GM12878 (cell line): ENCODE measurements around the gene RASA1. TPM values are rescaled to one million over a fixed set of nuclear protein-coding genes. Genes with fewer than 3 reads are reported as not detected.

ENCODE experiments used
- BHLHE40 ChIP-seq, 2 experiments: fragments of 450-650 bp in 1 of 2; IDR thresholded peaks; 2 replicates each; pipeline ENCODE4 v1.6.1; 2011 to 2017; ENCODE audit warnings: low read depth in 2 of 2, borderline replicate concordance in 1 of 2, improper control_type of control experiment in 1 of 2, low read length in 1 of 2, mild to moderate bottlenecking in 1 of 2
- BMI1 ChIP-seq: fragments of 450-650 bp; IDR thresholded peaks from 2 replicates; pipeline ENCODE4 v1.6.1; 2016; ENCODE audit warnings: mild to moderate bottlenecking, moderate library complexity, borderline replicate concordance
- BRCA1 ChIP-seq: IDR thresholded peaks from 2 replicates; pipeline ENCODE4 v1.6.1; 2011; ENCODE audit warnings: low read depth, low read length, improper control_type of control experiment
- CBX5 ChIP-seq: sonication (generic); IDR thresholded peaks from 2 replicates; pipeline ENCODE4 v1.6.1; 2016; ENCODE audit warnings: low read depth, moderate library complexity, mild to moderate bottlenecking, inconsistent platforms
- CHD1 ChIP-seq: IDR thresholded peaks from 2 replicates; pipeline ENCODE4 v1.6.1; 2012; ENCODE audit warnings: low read depth, low read length, improper control_type of control experiment
- HDAC6 ChIP-seq: fragments of 200-600 bp; sonication (generic); IDR thresholded peaks from one replicate; pipeline ENCODE4 v1.8.0; 2017; ENCODE audit warnings: antibody characterized with exemption; ENCODE audit not compliant: unreplicated experiment
- KAT2A ChIP-seq: conservative IDR thresholded peaks from 2 replicates; pipeline ENCODE4 v1.6.1; 2011; ENCODE audit warnings: low read depth, low read length; ENCODE audit not compliant: control insufficient read depth
- KDM1A ChIP-seq: fragments of 200-600 bp; sonication (generic); IDR thresholded peaks from 2 replicates; pipeline ENCODE4 v1.6.1; 2016; ENCODE audit warnings: borderline replicate concordance
- MEF2B ChIP-seq: fragments of 450-650 bp; IDR thresholded peaks from 2 replicates; pipeline ENCODE4 v1.6.1; 2018; ENCODE audit warnings: mild to moderate bottlenecking, moderate library complexity; ENCODE audit not compliant: partially characterized antibody, poor library complexity, severe bottlenecking
- PAX5 ChIP-seq: IDR thresholded peaks from 2 replicates; pipeline ENCODE4 v1.6.1; 2011; ENCODE audit warnings: low read depth, low read length, borderline replicate concordance
- RUNX3 ChIP-seq: IDR thresholded peaks from 2 replicates; pipeline ENCODE4 v1.6.1; 2012; ENCODE audit warnings: low read length, inconsistent platforms
- SIX5 ChIP-seq: IDR thresholded peaks from 2 replicates; pipeline ENCODE4 v1.6.1; 2011; ENCODE audit warnings: mild to moderate bottlenecking, low read depth, low read length, moderate library complexity; ENCODE audit not compliant: severe bottlenecking
- TARDBP ChIP-seq: IDR thresholded peaks from 2 replicates; pipeline ENCODE4 v1.6.1; 2016; ENCODE audit warnings: borderline replicate concordance
- TCF3 ChIP-seq: IDR thresholded peaks from 2 replicates; pipeline ENCODE4 v1.6.1; 2012; ENCODE audit warnings: low read depth, mild to moderate bottlenecking, low read length, borderline replicate concordance; ENCODE audit not compliant: insufficient read depth
- ZNF207 ChIP-seq: fragments of 450-650 bp; IDR thresholded peaks from 2 replicates; pipeline ENCODE4 v1.6.1; 2014; ENCODE audit warnings: antibody characterized with exemption, mild to moderate bottlenecking, borderline replicate concordance
- ZNF217 ChIP-seq: fragments of 450-650 bp; IDR thresholded peaks from 2 replicates; pipeline ENCODE4 v1.6.1; 2017; ENCODE audit warnings: antibody characterized with exemption, mild to moderate bottlenecking
- ZNF592 ChIP-seq: fragments of 450-650 bp; IDR thresholded peaks from 2 replicates; pipeline ENCODE4 v1.6.1; 2017; ENCODE audit warnings: mild to moderate bottlenecking, moderate library complexity
- polyA plus RNA-seq, 11 experiments: library from polyadenylated mRNA; depleted of rRNA in 4 of 11; unstranded in 6 of 11; stranded (reverse) in 5 of 11; fragments of >200 nt; fragmentation: Nextera tagmentation in 4 of 11; fragmentation: Illumina TruSeq in 1 of 11; extraction: Ambion mirVana in 4 of 11; extraction: Trizol in 1 of 11; gene quantifications; 1 replicate in 1 of 11; 2 replicates in 10 of 11; pipeline versions ENCODE4 v1.2.1 to v1.2.3, GENCODE V29; 2011 to 2016; ENCODE audit warnings: inconsistent platforms in 2 of 11, missing spikeins in 2 of 11, low read depth in 1 of 11
- total RNA-seq, 4 experiments: library from RNA; depleted of rRNA in 3 of 4; stranded (reverse); fragments of >200 nt in 3 of 4; fragmentation: Illumina TruSeq in 1 of 4; extraction: Trizol in 1 of 4; gene quantifications; 2 replicates each; pipeline versions ENCODE4 v1.2.1 to v1.2.3, GENCODE V29; 2013 to 2021
- TF ChIP-seq, protein P1 (sequence below): IDR thresholded peaks from 2 replicates; pipeline ENCODE4 v1.6.1; 2012; ENCODE audit warnings: low read depth, low read length, improper control_type of control experiment
- TF ChIP-seq, protein P2 (sequence below), 3 experiments: IDR thresholded peaks in 2 of 3; conservative IDR thresholded peaks in 1 of 3; 2 replicates each; pipeline ENCODE4 v1.5.1; 2011; ENCODE audit warnings: low read depth in 3 of 3, low read length in 3 of 3, mild to moderate bottlenecking in 3 of 3, control low read depth in 2 of 3, moderate library complexity in 2 of 3, inconsistent platforms in 1 of 3, mixed read lengths in 1 of 3; ENCODE audit not compliant: control insufficient read depth in 2 of 3, insufficient read depth in 1 of 3; ENCODE audit errors: extremely low read depth in 1 of 3
- TF ChIP-seq, protein P3 (sequence below): fragments of 450-650 bp; IDR thresholded peaks from 2 replicates; pipeline ENCODE4 v1.6.1; 2016; ENCODE audit warnings: mild to moderate bottlenecking
- TF ChIP-seq, protein P4 (sequence below): IDR thresholded peaks from 2 replicates; pipeline ENCODE4 v1.6.1; 2012; ENCODE audit warnings: low read length, inconsistent platforms

RASA1 gene
- total and polyA plus RNA-seq, 10 of the 15 experiments (the other 5 are each of a cell fraction or from before 2014, with no cell fraction given) = 7.8 to 72.3 (median 21.8) TPM

DNA sequence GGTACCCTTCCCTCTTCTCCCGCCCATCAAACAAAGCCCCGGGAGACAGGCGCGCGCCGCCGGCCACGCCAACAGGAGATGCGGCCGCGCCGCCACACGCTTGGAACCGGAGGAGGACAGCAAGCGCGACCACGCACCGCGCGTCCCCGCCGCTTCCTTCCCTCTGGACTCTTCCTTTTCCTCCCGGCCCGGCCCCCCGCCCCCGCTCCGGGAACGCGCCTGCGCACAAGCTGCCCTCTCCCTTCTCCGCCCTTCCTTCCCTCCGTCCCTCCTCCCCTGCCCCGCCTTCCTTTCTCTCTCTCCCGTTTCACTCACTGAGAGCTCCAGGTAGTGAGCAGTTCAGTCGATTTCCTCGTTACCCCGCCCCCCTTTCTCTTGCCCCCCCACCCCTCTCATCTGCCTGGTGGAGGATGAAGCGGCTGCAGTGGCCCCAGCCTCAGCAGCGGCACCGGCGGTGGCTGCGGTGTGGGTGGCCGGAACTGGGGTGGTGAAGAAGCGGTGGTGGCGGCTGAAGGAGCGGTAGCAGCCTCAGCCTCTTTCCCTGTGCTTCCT, at the start of gene RASA1 (continued):
- TF ChIP-seq ZNF592 = no peak
- TF ChIP-seq MEF2B = no peak
- TF ChIP-seq HDAC6 = no peak
- no peak; the same call in 1 of the 2 replicates for TF ChIP-seq ZNF207
- TF ChIP-seq BMI1 = no peak
- no peak for TF ChIP-seq KDM1A
- TF ChIP-seq TARDBP = no peak
- TF ChIP-seq TCF3 = 0 out of 2 replicates have a peak, but pooled peaks have one; percentile 40
- TF ChIP-seq, protein P1, sequence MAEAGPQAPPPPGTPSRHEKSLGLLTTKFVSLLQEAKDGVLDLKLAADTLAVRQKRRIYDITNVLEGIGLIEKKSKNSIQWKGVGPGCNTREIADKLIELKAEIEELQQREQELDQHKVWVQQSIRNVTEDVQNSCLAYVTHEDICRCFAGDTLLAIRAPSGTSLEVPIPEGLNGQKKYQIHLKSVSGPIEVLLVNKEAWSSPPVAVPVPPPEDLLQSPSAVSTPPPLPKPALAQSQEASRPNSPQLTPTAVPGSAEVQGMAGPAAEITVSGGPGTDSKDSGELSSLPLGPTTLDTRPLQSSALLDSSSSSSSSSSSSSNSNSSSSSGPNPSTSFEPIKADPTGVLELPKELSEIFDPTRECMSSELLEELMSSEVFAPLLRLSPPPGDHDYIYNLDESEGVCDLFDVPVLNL = no peak
- no peak for TF ChIP-seq SIX5
- TF ChIP-seq BHLHE40 (IDR thresholded peaks at IDR 0.05; ENCODE audit: borderline replicate concordance in 1 of 2, low read depth in 2 of 2, low read length in 1 of 2) = peak in 1 of 2 experiments; percentile 38; a peak in 1 of 4 replicates
- TF ChIP-seq BRCA1 = no peak
- TF ChIP-seq RUNX3 = no peak
- TF ChIP-seq, protein P2, sequence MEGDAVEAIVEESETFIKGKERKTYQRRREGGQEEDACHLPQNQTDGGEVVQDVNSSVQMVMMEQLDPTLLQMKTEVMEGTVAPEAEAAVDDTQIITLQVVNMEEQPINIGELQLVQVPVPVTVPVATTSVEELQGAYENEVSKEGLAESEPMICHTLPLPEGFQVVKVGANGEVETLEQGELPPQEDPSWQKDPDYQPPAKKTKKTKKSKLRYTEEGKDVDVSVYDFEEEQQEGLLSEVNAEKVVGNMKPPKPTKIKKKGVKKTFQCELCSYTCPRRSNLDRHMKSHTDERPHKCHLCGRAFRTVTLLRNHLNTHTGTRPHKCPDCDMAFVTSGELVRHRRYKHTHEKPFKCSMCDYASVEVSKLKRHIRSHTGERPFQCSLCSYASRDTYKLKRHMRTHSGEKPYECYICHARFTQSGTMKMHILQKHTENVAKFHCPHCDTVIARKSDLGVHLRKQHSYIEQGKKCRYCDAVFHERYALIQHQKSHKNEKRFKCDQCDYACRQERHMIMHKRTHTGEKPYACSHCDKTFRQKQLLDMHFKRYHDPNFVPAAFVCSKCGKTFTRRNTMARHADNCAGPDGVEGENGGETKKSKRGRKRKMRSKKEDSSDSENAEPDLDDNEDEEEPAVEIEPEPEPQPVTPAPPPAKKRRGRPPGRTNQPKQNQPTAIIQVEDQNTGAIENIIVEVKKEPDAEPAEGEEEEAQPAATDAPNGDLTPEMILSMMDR (IDR thresholded peaks at IDR 0.05 in 2 of 3, conservative IDR thresholded peaks at IDR 0.05 in 1 of 3; ENCODE audit: control insufficient read depth in 2 of 3, extremely low read depth in 1 of 3, insufficient read depth in 1 of 3, low read depth in 3 of 3, low read length in 3 of 3) = no peak
- no peak for TF ChIP-seq KAT2A
- TF ChIP-seq CHD1 = no peak; the same call in 1 of the 2 replicates
- TF ChIP-seq, protein P3, sequence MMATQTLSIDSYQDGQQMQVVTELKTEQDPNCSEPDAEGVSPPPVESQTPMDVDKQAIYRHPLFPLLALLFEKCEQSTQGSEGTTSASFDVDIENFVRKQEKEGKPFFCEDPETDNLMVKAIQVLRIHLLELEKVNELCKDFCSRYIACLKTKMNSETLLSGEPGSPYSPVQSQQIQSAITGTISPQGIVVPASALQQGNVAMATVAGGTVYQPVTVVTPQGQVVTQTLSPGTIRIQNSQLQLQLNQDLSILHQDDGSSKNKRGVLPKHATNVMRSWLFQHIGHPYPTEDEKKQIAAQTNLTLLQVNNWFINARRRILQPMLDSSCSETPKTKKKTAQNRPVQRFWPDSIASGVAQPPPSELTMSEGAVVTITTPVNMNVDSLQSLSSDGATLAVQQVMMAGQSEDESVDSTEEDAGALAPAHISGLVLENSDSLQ = peak; percentile 64; the same call in 1 of the 2 replicates
- TF ChIP-seq PAX5 = no peak
- 0 out of 2 replicates have a peak, but pooled peaks have one; percentile 23 for TF ChIP-seq CBX5
- TF ChIP-seq, protein P4, sequence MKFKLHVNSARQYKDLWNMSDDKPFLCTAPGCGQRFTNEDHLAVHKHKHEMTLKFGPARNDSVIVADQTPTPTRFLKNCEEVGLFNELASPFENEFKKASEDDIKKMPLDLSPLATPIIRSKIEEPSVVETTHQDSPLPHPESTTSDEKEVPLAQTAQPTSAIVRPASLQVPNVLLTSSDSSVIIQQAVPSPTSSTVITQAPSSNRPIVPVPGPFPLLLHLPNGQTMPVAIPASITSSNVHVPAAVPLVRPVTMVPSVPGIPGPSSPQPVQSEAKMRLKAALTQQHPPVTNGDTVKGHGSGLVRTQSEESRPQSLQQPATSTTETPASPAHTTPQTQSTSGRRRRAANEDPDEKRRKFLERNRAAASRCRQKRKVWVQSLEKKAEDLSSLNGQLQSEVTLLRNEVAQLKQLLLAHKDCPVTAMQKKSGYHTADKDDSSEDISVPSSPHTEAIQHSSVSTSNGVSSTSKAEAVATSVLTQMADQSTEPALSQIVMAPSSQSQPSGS = no peak
- TF ChIP-seq ZNF217 = peak; percentile 44; the same call in 1 of the 2 replicates
